ENCODE measurements around the gene TNFRSF14.
A peak's percentile ranks its signal among the peaks of the same experiment; 100 is the strongest.

The TNFRSF14 gene

GRCh38 chr1:2591233-2591580, 35.0 kb downstream of the TNFRSF14 start:
- no peak overlapping the region for H3K4ac ChIP-seq (ENCODE audit: low read length)
- no CpG with 5 or more reads among the region's 5 CpGs for WGBS, 2 donors (ENCODE audit: extremely low coverage in 2 of 2, insufficient read length in 2 of 2, insufficient replicate concordance in 1 of 2)
- no peak overlapping the region for H2BK15ac ChIP-seq (ENCODE audit: low read length)
- H3K14ac ChIP-seq (ENCODE audit: low read length) = no peak overlapping the region
- no peak overlapping the region for H3K9ac ChIP-seq (ENCODE audit: low read depth, low read length, poor library complexity)
- no peak overlapping the region for H2AFZ ChIP-seq (ENCODE audit: low read length)
- no peak overlapping the region for H2BK120ac ChIP-seq (ENCODE audit: low read depth, low read length)
- H4K91ac ChIP-seq (ENCODE audit: low read depth, low read length, poor library complexity) = no peak overlapping the region
- peaks cover 7 to 9% of the 10 kb centered on the region in 2 donors for H3K36me3 ChIP-seq (replicated peaks in 1 of 2; ENCODE audit: control insufficient read depth in 2 of 2, insufficient read depth in 2 of 2, low read length in 2 of 2)
- H3K4me2 ChIP-seq (ENCODE audit: insufficient read depth, low read length, poor library complexity, severe bottlenecking) = no peak overlapping the region
- H3K18ac ChIP-seq (ENCODE audit: low read length) = no peak overlapping the region
- H3K79me1 ChIP-seq (ENCODE audit: low read depth, low read length) = peaks cover 12% of the 10 kb centered on the region
- H3K9me3 ChIP-seq (replicated peaks in 1 of 2; ENCODE audit: control insufficient read depth in 2 of 2, insufficient read depth in 1 of 2, low read depth in 1 of 2, low read length in 2 of 2) = peaks cover 0 to 14% of the 10 kb centered on the region in 2 donors
- no peak for DNase-seq (ENCODE audit: low spot score)
- no peak overlapping the region for H3K27ac ChIP-seq (replicated peaks; ENCODE audit: low read length)
- H2AK5ac ChIP-seq (ENCODE audit: low read depth, low read length) = no peak overlapping the region
- peaks cover 4 to 5% of the 10 kb centered on the region in 2 donors for H3K4me1 ChIP-seq (ENCODE audit: control insufficient read depth in 2 of 2, insufficient read depth in 1 of 2, low read depth in 1 of 2, low read length in 2 of 2)
- no peak overlapping the region for H2BK12ac ChIP-seq (ENCODE audit: low read length)
- H2BK5ac ChIP-seq (ENCODE audit: low read length) = no peak overlapping the region
- H3K4me3 ChIP-seq (ENCODE audit: low read length in 2 of 2) = no peak overlapping the region
- no peak overlapping the region for H3K23ac ChIP-seq (ENCODE audit: low read depth, low read length, poor library complexity)
- no peak overlapping the region for H4K8ac ChIP-seq (ENCODE audit: low read depth, low read length)
- peaks cover 0 to 9% (median 0%) of the 10 kb centered on the region in 3 experiments for H3K27me3 ChIP-seq (ENCODE audit: control insufficient read depth in 3 of 3, insufficient read depth in 3 of 3, low read depth in 1 of 3, low read length in 3 of 3)

GRCh38 chr1:2591581-2592261, 35.5 kb downstream of the TNFRSF14 start:
- no peak overlapping the region for H2BK120ac ChIP-seq (ENCODE audit: low read depth, low read length)
- DNase-seq (ENCODE audit: low spot score) = no peak
- no peak overlapping the region for H2BK15ac ChIP-seq (ENCODE audit: low read length)
- H4K8ac ChIP-seq (ENCODE audit: low read depth, low read length) = no peak overlapping the region
- no peak overlapping the region for H2AK5ac ChIP-seq (ENCODE audit: low read depth, low read length)
- H4K91ac ChIP-seq (ENCODE audit: low read depth, low read length, poor library complexity) = no peak overlapping the region
- H3K4me2 ChIP-seq (ENCODE audit: insufficient read depth, low read length, poor library complexity, severe bottlenecking) = no peak overlapping the region
- no peak overlapping the region for H3K4ac ChIP-seq (ENCODE audit: low read length)
- no peak overlapping the region for H2AFZ ChIP-seq (ENCODE audit: low read length)
- no peak overlapping the region for H3K14ac ChIP-seq (ENCODE audit: low read length)
- no peak overlapping the region for H2BK5ac ChIP-seq (ENCODE audit: low read length)
- no peak overlapping the region for H3K27ac ChIP-seq (replicated peaks; ENCODE audit: low read length)
- peaks cover 4 to 5% of the 10 kb centered on the region in 2 donors for H3K4me1 ChIP-seq (ENCODE audit: control insufficient read depth in 2 of 2, insufficient read depth in 1 of 2, low read depth in 1 of 2, low read length in 2 of 2)
- no peak overlapping the region for H3K9ac ChIP-seq (ENCODE audit: low read depth, low read length, poor library complexity)
- peaks cover 0 to 9% (median 0%) of the 10 kb centered on the region in 3 experiments for H3K27me3 ChIP-seq (ENCODE audit: control insufficient read depth in 3 of 3, insufficient read depth in 3 of 3, low read depth in 1 of 3, low read length in 3 of 3)
- H3K79me1 ChIP-seq (ENCODE audit: low read depth, low read length) = peaks cover 12% of the 10 kb centered on the region
- no peak overlapping the region for H3K4me3 ChIP-seq (ENCODE audit: low read length in 2 of 2)
- no CpG with 5 or more reads among the region's 12 CpGs for WGBS, 2 donors (ENCODE audit: extremely low coverage in 2 of 2, insufficient read length in 2 of 2, insufficient replicate concordance in 1 of 2)
- peak overlapping the region; percentile 28 for H3K18ac ChIP-seq (ENCODE audit: low read length)
- no peak overlapping the region for H2BK12ac ChIP-seq (ENCODE audit: low read length)
- H3K9me3 ChIP-seq (replicated peaks in 1 of 2; ENCODE audit: control insufficient read depth in 2 of 2, insufficient read depth in 1 of 2, low read depth in 1 of 2, low read length in 2 of 2) = peaks cover 0 to 14% of the 10 kb centered on the region in 2 donors
- H3K36me3 ChIP-seq (replicated peaks in 1 of 2; ENCODE audit: control insufficient read depth in 2 of 2, insufficient read depth in 2 of 2, low read length in 2 of 2) = peaks cover 7 to 9% of the 10 kb centered on the region in 2 donors
- no peak overlapping the region for H3K23ac ChIP-seq (ENCODE audit: low read depth, low read length, poor library complexity)

DNA sequence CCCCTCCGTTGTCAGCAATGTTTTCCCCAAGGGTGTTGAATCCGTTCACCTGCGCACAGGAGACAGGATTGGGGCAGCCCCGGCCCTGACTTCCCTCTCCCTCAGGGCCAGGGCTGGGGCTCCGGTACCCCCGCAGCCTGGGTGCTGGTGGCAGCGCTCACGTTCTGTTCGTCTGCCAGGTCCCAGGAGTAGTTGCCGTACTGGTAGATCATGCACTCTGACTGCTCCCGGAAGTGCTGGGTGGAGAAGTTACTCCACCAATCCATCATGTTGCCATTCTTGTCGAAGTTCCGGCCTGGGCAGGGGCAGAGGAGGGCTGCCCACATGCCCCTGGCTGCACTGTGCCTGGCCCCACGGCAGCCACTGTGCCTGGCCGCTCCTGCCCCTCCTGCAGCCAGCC, 36.5 kb downstream of the TNFRSF14 start:
- H3K9me3 ChIP-seq (replicated peaks in 1 of 2; ENCODE audit: control insufficient read depth in 2 of 2, insufficient read depth in 1 of 2, low read depth in 1 of 2, low read length in 2 of 2) = peaks cover 0 to 14% of the 10 kb centered on the region in 2 donors
- no peak overlapping the region for H2BK15ac ChIP-seq (ENCODE audit: low read length)
- peaks cover 7 to 9% of the 10 kb centered on the region in 2 donors for H3K36me3 ChIP-seq (replicated peaks in 1 of 2; ENCODE audit: control insufficient read depth in 2 of 2, insufficient read depth in 2 of 2, low read length in 2 of 2)
- no peak overlapping the region for H2AFZ ChIP-seq (ENCODE audit: low read length)
- H3K27me3 ChIP-seq (ENCODE audit: control insufficient read depth in 3 of 3, insufficient read depth in 3 of 3, low read depth in 1 of 3, low read length in 3 of 3) = peaks cover 0 to 15% (median 0%) of the 10 kb centered on the region in 3 experiments
- H3K14ac ChIP-seq (ENCODE audit: low read length) = peak overlapping the region; percentile 38
- no peak overlapping the region for H2BK12ac ChIP-seq (ENCODE audit: low read length)
- H3K79me1 ChIP-seq (ENCODE audit: low read depth, low read length) = peaks cover 8% of the 10 kb centered on the region
- H4K8ac ChIP-seq (ENCODE audit: low read depth, low read length) = no peak overlapping the region
- H3K4me1 ChIP-seq (ENCODE audit: control insufficient read depth in 2 of 2, insufficient read depth in 1 of 2, low read depth in 1 of 2, low read length in 2 of 2) = peaks cover 0 to 3% of the 10 kb centered on the region in 2 donors
- no peak overlapping the region for H3K18ac ChIP-seq (ENCODE audit: low read length)
- WGBS, 2 donors (ENCODE audit: extremely low coverage in 2 of 2, insufficient read length in 2 of 2, insufficient replicate concordance in 1 of 2) = no CpG with 5 or more reads among the region's 15 CpGs
- H3K4ac ChIP-seq (ENCODE audit: low read length) = no peak overlapping the region
- no peak overlapping the region for H3K4me3 ChIP-seq (ENCODE audit: low read length in 2 of 2)
- H2AK5ac ChIP-seq (ENCODE audit: low read depth, low read length) = peak overlapping the region; percentile 70
- H3K4me2 ChIP-seq (ENCODE audit: insufficient read depth, low read length, poor library complexity, severe bottlenecking) = peak overlapping the region; percentile 11
- no peak overlapping the region for H2BK120ac ChIP-seq (ENCODE audit: low read depth, low read length)
- DNase-seq (ENCODE audit: low spot score) = no peak
- no peak overlapping the region for H3K23ac ChIP-seq (ENCODE audit: low read depth, low read length, poor library complexity)
- H3K27ac ChIP-seq (replicated peaks; ENCODE audit: low read length) = no peak overlapping the region
- H2BK5ac ChIP-seq (ENCODE audit: low read length) = no peak overlapping the region
- peak overlapping the region; percentile 85 for H4K91ac ChIP-seq (ENCODE audit: low read depth, low read length, poor library complexity)
- no peak overlapping the region for H3K9ac ChIP-seq (ENCODE audit: low read depth, low read length, poor library complexity)

DNA sequence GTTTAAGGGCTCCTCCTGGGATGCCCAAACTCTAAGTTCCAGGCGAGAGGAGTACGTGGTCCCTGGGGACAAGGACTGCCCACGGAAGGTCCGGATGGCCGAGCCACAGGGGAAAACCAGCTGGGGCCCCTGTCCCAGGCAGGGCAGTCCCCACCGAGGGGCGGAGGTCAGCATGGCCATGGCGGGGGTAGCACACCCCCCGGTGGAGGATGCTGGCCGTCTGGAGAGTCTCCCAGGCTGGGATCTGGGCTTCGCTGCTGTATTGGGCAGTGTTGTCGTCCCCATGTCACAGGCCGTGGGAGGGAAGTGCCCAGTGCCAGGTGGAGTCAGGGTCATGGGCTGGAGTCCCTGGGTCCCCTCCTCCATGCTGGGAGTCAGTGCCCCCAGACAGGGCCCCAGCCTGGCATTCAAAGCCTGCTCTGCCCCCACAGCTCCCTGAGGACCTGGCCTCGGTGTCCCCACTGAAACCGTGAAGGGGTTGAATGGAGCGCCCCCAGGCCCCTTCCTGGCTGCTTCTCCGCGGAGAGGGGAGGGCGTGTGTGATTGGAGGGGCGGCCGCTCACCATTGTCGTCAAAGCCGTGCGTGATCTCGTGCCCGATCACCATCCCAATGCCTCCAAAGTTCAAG, 37.2 kb downstream of the TNFRSF14 start:
- no peaks in the 10 kb centered on the region for H3K4me1 ChIP-seq (ENCODE audit: control insufficient read depth in 2 of 2, insufficient read depth in 1 of 2, low read depth in 1 of 2, low read length in 2 of 2)
- H3K4me3 ChIP-seq (ENCODE audit: low read length in 2 of 2) = no peak overlapping the region
- no peak overlapping the region for H2BK120ac ChIP-seq (ENCODE audit: low read depth, low read length)
- no peak overlapping the region for H2BK5ac ChIP-seq (ENCODE audit: low read length)
- no peak overlapping the region for H2BK12ac ChIP-seq (ENCODE audit: low read length)
- peaks cover 0 to 21% (median 0%) of the 10 kb centered on the region in 3 experiments for H3K27me3 ChIP-seq (ENCODE audit: control insufficient read depth in 3 of 3, insufficient read depth in 3 of 3, low read depth in 1 of 3, low read length in 3 of 3)
- H2AFZ ChIP-seq (ENCODE audit: low read length) = no peak overlapping the region
- no peak overlapping the region for H3K4me2 ChIP-seq (ENCODE audit: insufficient read depth, low read length, poor library complexity, severe bottlenecking)
- WGBS, 2 donors (ENCODE audit: extremely low coverage in 2 of 2, insufficient read length in 2 of 2, insufficient replicate concordance in 1 of 2) = no CpG with 5 or more reads among the region's 26 CpGs
- H2AK5ac ChIP-seq (ENCODE audit: low read depth, low read length) = peak overlapping the region; percentile 63
- no peak overlapping the region for H4K91ac ChIP-seq (ENCODE audit: low read depth, low read length, poor library complexity)
- no peak overlapping the region for H3K23ac ChIP-seq (ENCODE audit: low read depth, low read length, poor library complexity)
- H3K9ac ChIP-seq (ENCODE audit: low read depth, low read length, poor library complexity) = no peak overlapping the region
- H3K79me1 ChIP-seq (ENCODE audit: low read depth, low read length) = peaks cover 3% of the 10 kb centered on the region
- H4K8ac ChIP-seq (ENCODE audit: low read depth, low read length) = no peak overlapping the region
- H3K4ac ChIP-seq (ENCODE audit: low read length) = no peak overlapping the region
- peaks cover 0 to 14% of the 10 kb centered on the region in 2 donors for H3K9me3 ChIP-seq (replicated peaks in 1 of 2; ENCODE audit: control insufficient read depth in 2 of 2, insufficient read depth in 1 of 2, low read depth in 1 of 2, low read length in 2 of 2)
- peak overlapping the region; percentile 37 for H2BK15ac ChIP-seq (ENCODE audit: low read length)
- peak overlapping the region; percentile 76 for H3K18ac ChIP-seq (ENCODE audit: low read length)
- no peak overlapping the region for H3K14ac ChIP-seq (ENCODE audit: low read length)
- DNase-seq (ENCODE audit: low spot score) = no peak
- no peak overlapping the region for H3K27ac ChIP-seq (replicated peaks; ENCODE audit: low read length)
- peaks cover 7 to 9% of the 10 kb centered on the region in 2 donors for H3K36me3 ChIP-seq (replicated peaks in 1 of 2; ENCODE audit: control insufficient read depth in 2 of 2, insufficient read depth in 2 of 2, low read length in 2 of 2)

All from neuronal stem cell (in vitro differentiated cells).